CD4-positive, alpha-beta T cell treated with Interleukin-6 for 4 hours (primary cell): ENCODE data around the gene IFNA10.
"Not testable (repeated sequence)": the region's sequence is repeated elsewhere in the genome, so short reads cannot be mapped to it uniquely, and the experiment has no call there.

Experiments
- DNase-seq: peaks from one replicate; pipeline ENCODE4 v3.0.0-alpha.2; 2020; ENCODE audit warnings: mixed read lengths

Gene IFNA10

DNA sequence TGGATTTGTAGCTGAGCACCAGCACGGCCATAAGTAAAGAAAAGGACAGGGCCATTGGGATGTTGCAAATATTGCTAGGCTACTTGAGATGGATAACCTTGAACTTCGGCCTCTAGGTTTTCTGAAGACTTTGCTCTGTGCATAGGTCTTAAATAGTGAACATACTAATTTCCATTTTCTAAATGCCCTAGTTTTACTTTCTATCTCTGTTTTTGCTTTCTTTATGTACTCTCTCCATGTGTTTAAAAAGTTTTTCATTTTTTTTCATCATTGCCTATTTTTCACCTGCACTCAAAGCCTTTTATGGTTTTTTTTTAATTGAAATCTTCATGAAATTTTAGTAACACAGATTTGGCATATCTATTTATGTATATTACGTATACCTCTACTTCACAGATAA lies at the start of gene IFNA10:
TSS of gene IFNA10 (minus strand) at position 101 of the 400 bp plus-strand sequence. CDS start at position 55, 46 bp downstream.
- DNase-seq: not testable (repeated sequence)

- no peak for DNase-seq
Observed at GRCh38 chr9:21255538-21256212, 48.7 kb upstream of the IFNA10 start.

DNA sequence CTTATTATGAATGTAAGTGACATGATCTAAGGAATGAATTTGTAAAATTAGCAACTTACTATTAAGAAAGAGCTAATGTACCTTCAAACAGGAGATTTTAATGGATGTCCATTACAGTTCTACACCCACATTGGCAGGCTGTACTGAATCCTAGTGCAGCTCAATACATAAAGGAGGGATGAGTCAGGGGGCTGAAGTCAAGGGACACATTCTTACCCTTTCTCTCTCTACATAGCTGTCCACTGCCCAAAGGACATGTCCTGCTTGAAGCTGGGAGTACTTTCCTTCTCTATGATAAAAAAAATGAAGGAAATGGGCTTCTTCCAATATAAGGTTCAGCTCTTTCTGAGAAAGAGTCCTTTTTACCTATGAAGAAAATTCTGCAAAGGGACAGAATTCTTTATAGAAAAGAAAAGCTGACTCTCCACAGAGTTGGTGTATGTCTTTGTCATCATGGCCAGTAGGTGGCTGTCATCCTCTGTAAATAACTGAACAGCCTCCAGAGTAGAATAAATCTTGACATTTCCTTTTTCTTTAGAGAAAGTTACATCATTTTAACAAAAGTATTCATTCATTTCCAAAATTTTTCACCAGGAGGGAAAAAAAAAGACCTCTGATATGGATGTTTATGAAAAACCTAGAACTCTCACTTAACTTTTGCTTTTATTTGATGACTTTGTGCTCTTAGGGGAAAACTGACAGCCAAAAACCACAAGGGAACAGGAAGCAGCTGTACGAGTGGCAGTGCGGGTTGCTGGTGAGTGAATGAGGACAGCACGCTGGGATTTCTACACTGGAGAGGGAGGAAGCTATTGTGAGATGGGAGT lies 46.0 kb upstream of the IFNA10 start:
- peak; percentile 11 for DNase-seq

- no peak for DNase-seq
Observed at GRCh38 chr9:21251638-21252037, 44.7 kb upstream of the IFNA10 start.

DNA sequence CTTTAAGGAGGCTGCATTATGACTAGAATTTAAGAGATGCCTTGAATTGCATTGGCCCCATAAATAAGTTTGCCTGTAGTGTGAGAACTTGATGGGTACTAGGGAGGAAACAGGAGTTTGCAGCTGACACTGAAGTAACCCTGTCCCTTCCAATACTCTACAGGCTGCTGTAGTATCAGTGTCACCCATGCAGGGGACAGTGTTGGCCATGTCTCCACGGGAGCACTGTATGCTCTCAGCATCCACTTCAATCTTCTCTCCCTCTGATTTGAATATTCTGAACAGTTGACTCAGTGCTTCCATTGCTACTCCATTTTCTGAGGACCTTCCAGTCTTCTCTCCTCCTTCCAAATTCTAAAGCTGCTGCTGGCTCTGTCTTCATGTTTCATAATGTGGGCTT lies 44.2 kb upstream of the IFNA10 start:
- no peak for DNase-seq

DNA sequence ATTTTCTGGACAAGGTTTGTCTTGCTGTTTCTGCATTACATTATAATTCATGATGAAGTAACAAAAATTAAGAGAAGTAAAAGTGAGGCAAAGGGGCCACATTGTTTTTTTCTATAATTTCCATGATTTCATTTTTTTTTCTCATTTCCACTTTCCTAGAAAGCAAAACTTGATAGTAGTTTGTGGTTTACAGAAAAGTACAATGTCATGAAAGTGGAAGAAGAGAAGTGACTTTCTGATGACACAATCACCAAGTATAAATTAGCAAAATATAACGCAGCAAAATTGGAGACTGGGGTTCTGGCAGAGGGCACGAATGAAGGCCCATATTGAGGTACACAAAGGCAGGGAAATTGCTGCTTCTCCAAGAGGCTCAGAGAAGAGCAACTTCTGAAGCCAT lies 37.9 kb upstream of the IFNA10 start:
- no peak for DNase-seq

DNA sequence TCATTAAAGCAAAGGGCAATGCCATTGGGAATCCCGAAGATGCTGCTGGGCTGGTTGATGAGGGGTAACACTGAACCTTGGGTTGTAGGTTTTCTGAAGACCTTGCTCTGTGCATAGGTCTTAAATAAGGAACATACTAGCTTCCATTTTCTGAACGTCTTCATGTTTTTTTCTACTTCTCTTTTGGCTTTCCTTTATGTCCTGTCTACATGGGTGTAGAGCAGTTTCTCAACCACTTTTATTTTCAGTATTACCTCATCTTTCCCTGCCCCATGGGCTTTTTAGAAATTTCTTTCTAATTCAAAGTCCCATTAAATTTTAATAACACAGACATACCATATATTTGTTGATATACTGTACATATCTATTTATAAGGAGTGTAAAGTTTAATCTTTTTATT lies 33.0 kb upstream of the IFNA10 start, which contains the start of gene IFNA14:
TSS of gene IFNA14 (minus strand) at position 95 of the 400 bp plus-strand sequence. CDS start at position 25, 70 bp downstream.
- no peak for DNase-seq

DNA sequence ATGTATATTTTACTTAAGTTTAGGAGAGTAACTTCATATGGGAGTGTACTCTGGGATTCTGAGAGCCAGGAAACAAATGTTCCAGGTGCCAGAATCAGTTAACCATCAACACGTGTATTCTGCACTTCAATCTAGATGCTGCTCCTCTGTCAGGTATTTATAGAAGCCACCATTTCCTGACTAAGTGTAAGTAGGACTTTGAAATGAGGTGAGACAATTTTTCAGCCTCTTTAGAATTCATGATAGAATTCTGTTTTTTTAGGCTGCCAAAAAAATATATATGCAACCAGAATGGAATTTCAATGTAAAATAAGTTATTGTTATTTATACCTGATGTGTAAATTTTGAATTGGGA lies 29.4 kb upstream of the IFNA10 start:
- not testable (repeated sequence) for DNase-seq

GRCh38 chr9:21235468-21236359 lies 28.8 kb upstream of the IFNA10 start:
- DNase-seq: peak; percentile 36

DNA sequence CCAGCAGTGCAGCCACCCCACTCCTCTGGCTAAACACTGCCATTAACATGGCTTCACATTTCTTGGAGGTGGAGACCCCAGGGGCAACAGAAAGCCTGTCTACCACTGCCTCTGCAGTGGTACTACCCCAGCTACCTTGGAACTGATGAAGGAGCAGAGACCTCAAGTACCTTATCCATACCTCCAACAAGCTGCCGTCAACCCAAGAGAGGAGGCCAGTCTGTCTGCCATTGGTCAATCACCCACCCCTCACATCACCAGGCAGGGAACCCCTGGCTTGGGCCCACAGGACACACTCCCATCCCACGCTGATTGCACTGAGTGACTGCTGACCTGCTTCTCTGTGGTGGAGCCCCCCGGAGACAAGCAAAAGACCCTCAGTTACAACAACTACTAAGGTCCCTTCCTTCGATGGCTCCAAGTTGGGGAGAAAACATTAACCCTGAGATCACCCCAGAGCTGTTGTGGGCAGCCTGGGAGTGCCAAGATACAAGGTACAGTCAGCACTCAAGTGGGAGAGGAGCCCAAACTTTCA lies 27.3 kb upstream of the IFNA10 start:
- no peak for DNase-seq

GRCh38 chr9:21233258-21233657 lies 26.3 kb upstream of the IFNA10 start:
- DNase-seq: no peak

DNA sequence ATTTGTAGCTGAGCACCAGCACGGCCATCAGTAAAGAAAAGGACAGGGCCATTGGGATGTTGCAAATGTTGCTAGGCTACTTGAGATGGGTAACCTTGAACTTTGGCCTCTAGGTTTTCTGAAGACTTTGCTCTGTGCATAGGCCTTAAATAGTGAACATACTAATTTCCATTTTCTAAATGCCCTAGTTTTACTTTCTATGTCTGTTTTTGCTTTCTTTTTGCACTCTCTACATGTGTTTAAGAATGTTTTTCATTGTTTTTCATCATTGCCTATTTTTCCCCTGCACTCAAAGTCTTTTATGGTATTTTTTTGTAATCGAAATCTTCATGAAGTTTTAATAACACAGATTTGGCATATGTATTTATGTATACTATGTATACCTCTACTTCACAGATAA lies 21.2 kb upstream of the IFNA10 start, which contains the start of gene IFNA17:
TSS of gene IFNA17 (minus strand) at position 101 of the 400 bp plus-strand sequence. CDS start at position 52, 49 bp downstream.
- DNase-seq: no peak

DNA sequence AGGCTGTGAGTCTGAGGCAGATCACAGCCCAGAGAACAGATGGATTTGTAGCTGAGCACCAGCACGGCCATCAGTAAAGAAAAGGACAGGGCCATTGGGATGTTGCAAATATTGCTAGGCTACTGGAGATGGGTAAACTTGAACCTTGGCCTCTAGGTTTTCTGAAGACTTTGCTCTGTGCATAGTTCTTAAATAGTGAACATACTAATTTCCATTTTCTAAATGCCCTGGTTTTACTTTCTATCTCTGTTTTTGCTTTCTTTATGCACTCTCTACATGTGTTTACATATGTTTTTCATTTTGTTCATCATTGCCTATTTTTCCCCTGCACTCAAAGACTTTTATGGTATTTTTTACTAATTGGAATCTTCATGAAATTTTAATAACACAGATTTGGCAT lies 10.3 kb upstream of the IFNA10 start, which contains the start of gene IFNA16:
TSS of gene IFNA16 (minus strand) at position 101 of the 400 bp plus-strand sequence. CDS start at position 95, 6 bp downstream.
- not testable (repeated sequence) for DNase-seq

DNA sequence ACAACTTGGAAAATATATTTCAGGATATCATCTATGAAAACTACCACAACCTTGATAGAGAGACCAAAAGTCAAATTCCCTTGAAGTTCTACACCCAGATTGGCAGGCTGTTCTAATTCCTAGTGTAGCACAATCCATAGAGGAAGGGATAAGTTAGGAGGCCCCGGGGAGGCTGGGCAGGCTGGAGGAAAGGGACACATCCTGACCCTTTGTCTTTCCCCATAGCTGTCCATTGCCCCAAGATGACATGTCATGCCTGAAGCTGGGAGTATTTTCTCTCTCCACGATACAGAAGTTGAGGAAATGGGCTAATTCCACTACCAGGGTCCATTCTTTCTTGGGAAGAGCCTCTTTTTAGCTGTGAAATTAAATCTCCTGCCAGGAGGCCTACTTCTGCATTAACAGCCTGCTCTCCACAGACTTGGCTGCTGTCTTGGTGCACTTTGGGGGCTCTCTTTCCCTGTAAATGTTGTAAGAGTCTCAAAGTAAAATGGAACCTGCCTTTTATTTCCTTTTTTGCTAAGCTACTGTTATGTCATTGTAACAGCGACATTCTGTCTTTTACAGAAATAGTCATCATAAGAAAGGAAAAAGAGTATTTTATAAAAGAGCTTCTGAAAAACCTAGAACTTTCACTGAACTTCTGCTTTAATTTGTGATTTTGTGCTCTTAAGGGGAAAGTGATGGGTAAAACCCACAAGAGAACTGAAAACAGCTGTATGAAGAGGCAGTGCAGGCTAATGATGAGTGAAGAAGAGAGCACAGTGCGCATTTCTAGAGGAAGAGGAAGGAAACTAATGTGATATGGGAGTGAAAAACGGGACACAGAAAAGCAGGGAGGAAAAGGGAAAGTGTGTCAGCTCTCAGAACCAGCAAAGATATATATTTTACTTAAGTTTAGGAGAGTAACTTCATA lies 6.7 kb upstream of the IFNA10 start:
- DNase-seq: not testable (repeated sequence)

DNA sequence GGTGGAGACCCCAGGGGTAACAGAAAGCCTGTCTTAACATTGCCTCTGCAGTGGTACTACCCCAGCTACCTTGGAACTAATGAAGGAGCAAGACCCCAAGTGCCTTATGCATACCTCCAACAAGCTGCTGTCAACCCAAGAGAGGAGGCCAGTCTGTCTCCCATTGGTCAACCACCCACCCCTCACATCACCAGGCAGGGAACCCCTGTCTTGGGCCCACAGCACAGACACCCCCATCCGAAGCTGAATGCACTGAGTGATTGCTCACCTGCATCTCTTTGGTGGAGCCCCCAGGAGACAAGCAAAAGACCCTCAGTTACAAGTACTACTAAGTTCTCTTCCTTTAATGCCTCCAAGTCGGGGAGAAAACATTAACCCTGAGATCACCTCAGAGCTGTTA lies 5.2 kb upstream of the IFNA10 start:
- not testable (repeated sequence) for DNase-seq

DNA sequence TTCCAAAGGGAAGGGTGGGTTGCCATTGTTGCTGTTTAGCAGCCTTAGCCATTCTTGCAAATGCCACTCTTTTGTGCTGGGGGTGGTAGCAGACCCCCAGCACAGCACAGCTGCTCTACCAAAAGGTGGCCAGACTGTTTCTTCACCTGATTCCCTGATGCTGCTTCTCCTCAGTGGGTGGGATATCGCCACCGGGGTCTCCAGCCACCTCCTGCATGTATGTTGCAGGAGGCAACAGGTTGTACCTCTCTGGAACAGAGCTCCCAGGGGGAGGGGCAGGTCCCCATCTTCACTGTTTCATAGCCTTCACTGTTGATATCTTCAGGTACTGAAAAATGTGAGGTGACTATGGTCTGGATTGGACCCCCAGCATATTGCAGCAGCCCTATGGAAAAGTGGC lies 3.8 kb upstream of the IFNA10 start:
- DNase-seq: not testable (repeated sequence)

GRCh38 chr9:21210311-21210710 lies 3.4 kb upstream of the IFNA10 start:
- no peak for DNase-seq

- DNase-seq: no peak
Observed at GRCh38 chr9:21205204-21205603, 1.7 kb downstream of the IFNA10 start.

DNA sequence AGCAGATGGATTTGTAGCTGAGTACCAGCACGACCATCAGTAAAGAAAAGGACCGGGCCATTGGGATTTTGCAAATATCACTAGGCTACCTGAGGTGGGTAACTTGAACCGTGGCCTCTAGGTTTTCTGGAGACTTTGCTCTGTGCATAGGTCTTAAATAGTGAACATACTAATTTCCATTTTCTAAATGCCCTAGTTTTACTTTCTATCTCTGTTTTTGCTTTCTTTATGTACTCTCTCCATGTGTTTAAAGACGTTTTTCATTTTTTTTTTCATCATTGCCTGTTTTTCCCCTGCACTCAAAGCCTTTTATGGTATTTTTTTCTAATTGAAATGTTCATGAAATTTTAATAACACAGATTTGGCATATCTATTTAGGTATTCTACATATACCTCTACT lies 4.8 kb downstream of the IFNA10 start, which contains the start of gene IFNA7:
TSS of gene IFNA7 (minus strand) at position 101 of the 400 bp plus-strand sequence. CDS start at position 61, 40 bp downstream.
- DNase-seq: not testable (repeated sequence)

- DNase-seq: peak; percentile 15
Observed at GRCh38 chr9:21194867-21195776, 11.8 kb downstream of the IFNA10 start.
